ENCODE data around the gene COMT.
"Not testable (repeated sequence)": the region's sequence is repeated elsewhere in the genome, so short reads cannot be mapped to it uniquely, and the experiment has no call there.

COMT gene

DNA sequence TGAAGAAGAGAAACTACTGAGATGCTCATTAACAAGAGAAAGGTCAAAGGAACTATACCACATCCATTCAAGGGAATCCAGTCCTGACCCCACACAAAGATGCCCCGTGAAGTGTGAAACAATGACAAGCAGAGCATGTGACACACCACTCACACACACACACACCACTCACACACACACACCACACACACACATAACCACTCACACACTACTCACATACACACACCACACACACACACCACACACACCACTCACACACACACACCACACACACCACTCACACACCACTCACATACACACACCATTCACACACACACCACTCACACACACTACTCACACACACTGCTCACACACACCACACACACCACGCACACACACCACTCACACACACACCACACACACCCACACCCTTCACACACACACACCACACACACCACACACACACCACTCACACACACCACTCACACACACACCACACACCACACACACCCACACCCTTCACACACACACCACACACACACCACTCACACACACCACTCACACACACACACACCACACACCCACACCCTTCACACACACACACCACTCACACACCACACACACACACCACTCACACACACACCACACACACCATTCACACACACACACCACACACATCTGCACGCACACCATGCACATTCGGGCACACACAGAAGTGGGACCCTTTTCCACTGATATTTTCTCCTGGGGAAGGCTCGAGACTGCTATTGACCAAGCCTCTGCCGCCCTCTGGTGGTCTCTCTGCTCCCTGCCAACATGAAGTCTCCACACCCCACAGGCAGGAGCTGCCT, 32.0 kb upstream of the COMT start:
- peak; percentile 58 for DNase-seq

DNA sequence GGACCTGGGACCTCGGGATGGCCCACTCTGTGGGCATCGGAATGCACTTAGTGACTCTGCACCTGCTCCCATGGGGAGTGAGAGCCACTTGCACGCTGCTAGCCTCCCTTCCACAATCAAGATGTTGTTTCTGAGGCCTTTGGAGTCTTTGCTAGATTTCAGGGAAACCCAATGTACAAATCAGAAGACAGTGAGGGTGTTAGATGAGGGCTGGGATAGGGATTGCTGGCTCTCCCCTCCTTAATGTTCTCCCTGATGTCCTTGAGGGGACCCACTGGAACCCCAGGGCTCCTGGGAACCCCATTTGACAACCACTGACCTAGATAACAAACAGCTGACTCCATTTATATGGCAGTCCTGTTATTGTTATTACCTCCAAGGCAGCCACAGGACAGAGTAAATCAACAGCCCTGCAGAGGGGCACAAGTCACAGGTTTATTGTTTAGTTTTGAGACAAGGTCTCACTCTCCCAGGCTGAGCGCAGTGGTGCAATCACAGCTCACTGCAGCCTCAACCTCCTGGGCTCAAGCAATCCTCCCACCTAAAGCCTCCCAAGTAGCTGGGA, 31.3 kb upstream of the COMT start:
- DNase-seq: no peak

DNA sequence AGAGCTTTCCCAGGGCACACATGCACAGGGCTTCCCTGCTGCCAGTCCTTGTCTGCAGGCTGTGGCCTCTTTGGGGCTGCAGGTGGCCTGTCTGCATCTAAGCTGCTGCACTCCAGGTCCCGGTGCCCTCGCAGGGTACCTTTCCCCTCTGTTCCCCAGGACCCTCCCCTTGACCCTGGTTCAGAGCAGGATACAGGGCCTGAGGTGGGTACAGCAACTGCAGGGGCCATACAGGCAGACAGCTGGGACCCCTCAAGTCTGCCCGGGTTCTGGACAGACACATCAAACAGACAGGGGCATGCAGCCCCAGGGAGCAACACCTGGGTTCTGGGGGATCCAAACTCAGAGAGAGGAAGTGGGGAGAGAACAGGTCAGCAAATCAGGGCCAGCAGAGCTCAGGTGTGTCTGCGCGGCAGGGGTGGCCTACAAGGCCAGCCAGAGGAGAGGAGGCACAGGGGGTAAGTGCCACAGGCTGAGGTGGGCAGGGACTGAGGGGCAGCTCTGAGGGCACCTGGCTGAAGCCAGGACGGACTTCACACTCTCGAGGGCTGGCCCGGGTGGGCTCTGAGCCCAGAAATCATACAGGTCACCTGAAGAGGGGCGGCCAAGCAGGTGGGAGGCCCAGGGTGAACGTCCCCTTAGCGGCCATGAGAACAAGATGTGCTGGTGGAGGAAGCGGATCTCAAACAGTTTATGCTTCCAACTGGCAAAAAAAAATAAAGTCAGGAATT, 29.9 kb upstream of the COMT start:
- DNase-seq: no peak

DNA sequence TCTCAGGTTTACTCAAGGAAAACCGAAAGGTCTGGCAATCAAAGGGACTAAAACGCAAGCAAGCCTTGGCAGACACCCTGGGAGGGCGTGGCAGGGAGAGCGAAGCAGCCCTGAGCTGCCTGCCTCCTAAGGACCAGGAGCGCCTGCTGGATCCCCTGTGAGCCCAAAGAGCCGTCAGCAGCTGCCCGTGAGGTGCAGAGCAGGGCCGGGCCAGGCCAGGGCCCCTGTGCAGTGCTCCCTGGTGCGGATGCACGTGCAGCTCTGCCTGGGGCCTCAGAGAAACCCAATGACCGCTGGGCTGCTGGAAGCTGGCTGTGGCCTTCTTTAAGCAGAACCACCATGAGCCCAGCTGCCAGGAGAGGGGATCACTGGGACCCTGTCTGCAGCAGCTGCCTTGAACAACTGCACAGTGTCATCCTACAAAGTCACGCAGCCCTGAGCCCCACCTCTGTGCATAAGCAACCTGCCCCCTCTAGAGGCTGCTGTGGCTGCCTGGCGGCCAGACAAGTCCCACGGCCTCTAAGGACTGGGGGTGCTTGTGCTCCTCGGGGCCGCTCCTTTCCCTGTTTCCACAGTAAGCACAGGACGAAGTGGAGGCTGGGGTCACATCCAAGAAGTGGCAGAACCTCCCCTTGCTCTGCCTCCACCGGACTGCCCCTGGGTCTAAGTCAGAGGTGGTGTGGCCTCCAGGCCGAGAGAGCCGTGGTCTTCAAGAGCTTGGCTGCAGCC, 29.1 kb upstream of the COMT start:
- no peak for DNase-seq

DNA sequence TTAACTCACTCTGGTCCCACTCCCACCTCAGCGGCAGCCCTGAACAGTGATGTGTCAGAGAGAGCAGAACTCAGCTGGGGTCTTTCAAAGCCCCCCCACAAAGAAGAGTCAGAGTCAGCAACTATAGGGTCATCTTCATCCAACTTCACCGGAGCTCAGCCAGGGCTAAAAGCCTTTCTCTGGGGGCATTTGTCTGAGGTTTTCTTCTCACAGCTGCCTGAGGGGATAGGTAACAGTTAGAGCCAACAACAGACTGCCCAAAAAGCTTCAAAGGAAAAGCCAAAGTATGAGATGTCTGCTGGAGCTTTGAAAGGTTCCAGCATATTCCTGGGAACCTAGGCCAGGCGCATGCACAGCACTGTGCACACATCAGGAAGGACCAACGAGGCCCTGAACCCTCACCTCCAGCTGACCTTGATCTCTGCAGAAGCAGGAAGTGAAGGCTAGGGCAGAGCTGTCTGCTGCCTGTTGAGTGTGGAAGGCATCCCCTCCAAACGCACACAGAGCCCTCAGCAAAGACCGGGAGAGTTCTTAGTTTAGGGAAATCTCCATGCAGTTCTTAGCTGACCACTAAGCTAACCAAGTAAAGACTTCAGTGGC, 28.1 kb upstream of the COMT start:
- no peak for DNase-seq

DNA sequence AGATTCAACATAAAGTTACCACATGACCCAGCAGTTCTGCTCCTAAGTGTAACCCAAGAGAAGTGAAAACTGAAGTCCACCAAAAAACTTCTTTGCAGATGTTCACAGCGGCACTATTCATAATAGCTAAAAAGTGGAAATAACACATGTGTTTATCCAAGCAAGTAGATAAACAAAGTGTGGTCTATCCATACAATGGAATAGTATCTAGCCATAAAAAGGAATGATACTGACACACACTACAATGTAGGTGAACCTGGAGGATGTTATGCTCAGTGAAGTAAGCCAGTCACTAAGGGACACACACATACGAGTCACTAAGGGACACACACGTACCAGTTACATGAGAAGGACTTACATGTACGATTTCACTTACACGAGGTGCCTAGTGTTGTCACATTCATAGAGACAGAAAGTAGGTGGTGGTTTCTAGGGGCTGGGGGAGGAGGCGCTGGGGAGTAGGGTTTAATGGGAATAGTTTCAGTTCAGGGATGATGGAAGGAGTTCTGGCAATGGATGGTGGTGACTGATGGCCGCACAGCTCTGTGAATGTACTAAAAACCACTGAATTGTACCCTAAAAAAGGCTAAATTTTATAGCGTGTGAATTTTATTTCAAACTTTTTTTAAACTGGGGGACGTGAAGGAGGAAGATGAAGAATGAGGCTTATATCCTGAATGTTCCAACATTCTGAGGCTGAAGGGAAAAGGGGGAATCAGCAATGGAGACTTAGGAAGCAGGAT, 27.2 kb upstream of the COMT start:
- DNase-seq: no peak

DNA sequence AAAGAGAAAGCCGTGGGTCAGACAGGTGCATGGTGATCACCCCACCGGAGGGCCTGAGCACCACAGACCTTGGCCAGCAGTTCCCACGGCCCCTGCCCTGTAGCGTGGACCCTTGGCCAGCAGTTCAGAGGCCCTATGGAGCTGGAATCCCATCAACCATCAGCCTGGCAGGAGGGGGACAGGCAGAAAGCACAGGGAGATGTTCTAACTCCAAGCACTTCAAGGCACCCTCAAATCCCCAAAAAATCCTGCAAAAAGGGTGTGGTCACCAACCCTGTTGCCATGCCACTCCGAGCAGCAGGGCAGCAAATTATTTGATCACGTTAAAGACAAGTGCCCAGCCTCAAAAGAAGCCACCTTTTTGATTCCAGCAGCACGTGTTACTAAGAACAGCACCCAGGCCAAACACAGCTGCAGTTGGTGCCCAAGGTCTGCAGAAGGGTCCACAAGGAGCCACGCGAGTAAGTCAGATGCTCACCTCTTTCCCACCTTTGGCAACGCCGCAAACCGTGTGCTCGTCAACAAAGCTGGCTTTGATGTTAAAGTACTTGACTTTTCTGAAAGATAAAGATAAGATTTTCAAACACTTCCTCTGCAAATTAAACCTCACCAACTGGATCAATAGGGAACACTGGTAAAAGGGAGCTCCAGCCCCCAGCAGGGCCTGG, 26.2 kb upstream of the COMT start:
- DNase-seq: no peak

DNA sequence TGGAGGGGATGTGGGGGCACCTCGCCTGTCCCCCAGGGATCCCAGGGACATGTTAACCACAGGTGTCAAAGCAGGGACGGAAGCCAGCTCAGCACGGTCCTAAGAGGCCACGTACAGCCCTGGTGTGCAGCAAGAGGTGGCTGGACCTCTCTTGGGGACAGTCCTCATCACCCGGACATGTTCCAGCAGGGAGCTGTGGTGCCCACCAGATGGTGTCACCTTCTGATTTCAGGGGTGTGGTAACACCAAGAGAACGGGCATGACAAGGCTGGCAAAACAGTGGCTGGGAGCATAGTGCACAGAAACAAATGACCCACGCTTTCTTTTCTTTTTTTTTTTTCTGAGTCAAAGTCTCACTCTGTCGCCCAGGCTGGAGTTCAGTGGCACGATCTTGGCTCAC, 25.6 kb upstream of the COMT start:
- DNase-seq: no peak

DNA sequence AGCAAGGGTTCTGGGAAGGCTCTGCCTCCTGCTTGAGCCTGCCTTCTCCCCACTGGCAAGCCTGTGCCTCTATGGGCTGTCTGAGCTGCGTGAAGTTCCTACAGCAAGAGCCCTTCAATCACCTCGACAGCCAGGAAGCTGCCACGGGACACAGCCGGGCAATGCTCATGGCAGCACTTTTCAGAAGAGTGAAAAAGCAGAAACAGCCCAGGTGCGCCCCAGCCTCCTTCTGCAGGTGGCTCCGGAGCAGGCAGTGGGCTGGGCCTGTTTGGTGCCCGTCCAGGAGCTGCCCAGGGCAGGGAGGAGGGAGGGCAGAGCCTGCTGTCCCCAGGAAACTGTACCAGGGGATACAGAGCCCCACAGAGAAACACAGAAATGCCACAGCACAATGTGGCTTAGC, 24.6 kb upstream of the COMT start:
- no peak for DNase-seq

DNA sequence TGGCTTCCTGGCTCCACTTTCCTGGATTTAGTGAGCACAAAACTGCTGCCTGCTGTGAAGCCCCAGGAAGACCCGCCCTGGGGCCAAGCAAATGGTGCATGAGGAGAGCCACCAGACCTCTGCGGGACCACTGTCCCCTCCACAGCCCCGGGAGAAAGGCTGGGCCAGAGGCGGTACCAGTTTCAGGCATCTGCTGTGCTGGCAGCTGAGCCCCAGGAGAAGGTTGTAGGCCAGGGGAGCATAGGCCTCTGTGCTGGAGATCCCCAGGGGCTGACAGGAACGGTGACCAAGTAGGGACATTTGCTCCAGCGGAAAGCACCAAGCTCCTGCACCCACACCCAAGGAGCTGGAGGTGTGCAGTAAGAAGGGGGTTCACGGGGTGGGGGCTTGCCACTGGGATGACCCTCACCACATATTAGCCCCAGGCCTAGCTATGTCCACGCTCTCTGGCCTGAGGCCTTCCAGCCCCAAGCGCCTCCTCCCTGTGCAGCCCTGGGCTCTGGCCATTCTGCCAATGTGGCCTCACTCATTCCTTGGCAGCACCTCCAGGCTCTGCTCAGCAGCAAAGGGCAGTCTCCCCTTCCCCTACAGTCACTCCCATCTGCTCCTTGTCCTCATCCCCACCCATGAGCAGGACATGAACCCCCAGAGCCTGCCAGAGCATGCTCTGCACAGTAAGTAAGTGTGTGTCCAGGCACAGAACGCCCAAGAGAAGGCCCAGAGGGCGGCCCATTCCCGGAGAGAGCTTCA, 24.0 kb upstream of the COMT start:
- DNase-seq: no peak

DNA sequence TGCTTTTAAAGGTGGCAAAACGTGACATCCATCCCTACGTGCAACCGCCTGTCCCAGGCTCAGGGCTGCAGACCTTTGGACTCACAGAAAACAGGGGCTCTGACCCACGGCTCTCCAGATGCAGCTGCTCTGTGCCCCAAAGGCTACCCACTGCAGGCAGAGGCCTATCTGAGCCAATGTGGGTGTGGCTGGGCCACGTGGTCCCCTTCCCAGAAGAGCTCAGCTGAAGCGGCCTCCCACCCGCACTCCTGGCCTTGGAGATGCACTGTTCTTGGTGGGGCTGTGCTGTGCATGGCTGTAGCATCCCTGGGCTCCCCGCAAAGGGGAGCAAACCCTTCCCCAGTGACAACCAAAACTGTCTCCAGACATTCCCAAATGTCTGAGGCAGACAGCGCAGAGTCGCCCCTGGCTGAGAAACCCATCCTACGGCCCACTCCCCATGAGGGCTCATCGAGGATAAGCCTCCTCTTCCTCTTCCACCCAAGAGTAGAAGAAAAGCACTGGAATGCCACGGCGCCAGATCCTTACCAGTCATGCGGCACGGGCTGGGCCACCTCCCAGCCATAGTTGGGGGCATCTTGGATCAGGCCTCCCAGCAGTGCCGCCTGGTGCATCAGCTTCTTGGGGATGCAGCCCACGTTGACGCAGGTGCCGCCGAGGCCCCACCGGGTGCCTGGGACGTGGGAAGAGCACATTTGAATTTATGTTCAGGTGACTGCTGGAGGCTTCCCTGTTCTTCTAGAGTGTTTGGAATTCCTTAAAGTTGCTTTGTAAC, 23.1 kb upstream of the COMT start:
- no peak for DNase-seq

DNA sequence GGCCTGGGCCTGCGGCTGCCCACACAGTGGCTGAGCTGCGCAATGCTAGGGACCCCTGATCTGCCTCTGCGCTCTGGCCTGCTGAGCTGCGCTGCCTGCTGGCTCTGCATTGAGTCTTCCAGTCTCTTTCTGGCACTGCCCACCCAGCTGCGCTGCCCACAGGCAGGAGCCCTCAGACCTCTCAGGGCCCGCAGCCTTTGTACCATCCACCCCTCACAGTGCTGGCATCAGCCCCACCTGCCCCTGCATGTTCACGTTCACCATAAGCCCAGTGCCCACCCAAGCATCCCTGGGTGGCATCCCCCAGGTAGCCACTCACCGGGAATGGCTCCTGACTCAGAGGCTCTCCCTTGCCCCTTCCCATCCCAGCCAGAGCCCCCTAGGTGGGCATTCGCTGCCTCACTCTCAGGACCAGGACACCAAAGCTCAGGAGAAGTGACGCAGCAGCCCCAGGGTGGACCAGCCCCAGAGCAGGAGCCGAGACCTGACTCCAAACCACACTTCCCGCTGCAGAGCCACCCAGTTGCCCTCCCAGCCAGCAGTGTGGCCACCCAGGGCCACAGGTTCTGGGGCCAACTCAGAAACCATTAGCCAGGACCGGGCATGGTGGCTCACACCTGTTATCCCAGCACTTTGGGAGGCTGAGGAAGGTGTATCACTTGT, 21.7 kb upstream of the COMT start:
- no peak for DNase-seq

DNA sequence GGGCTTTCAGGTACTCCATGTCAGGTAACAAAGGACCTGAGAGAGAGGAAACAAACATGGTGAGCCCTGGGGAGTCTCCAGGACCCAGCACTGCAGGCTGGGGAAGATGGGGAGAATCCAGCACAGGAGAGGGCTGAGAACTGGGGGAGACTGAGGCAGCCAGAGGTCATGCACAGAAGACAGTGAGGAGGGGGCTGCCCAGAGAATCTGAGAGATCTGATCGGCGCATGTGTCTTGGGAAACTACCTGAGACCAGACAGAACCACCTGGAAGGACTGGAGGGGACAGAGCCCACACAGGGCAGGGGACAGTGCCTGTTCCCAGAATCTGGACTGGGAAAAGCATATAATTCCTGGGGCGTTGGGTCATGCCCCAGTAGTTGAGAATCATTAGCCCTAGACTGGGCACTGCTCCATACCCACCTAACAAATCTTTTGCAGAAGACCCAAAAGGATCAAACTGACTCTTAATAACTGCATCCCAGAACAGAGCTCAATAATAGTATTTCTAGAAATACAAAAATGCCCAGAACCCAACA, 20.0 kb upstream of the COMT start:
- DNase-seq: no peak

DNA sequence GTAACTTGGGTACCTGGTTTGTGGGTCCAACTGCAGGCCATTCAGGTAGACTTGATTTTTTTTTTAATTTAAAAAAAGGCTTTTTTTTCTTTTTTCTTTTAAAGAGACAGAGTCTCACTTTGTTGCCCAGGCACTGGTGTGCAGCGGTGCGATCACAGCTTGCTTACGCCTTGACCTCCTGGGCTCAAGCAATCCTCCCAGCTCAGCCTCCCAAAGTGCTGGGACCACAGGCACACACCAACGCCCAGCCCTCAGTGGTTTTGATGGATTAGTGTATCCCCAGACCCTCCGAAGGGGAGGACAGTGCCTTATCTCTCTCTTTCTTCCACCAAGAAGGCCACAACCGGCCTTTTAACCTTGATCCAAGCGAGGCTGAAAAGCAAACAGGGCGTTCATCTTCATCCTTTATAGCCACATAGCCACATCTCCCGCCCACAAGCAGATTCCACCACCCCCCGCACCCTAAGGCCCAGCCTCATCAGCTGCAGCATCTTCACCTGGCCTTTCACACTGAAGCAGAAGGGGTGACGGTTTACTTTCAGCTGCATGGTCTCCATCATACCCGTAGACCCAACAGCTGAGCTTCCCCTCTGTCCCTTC, 17.6 kb upstream of the COMT start:
- DNase-seq: no peak

DNA sequence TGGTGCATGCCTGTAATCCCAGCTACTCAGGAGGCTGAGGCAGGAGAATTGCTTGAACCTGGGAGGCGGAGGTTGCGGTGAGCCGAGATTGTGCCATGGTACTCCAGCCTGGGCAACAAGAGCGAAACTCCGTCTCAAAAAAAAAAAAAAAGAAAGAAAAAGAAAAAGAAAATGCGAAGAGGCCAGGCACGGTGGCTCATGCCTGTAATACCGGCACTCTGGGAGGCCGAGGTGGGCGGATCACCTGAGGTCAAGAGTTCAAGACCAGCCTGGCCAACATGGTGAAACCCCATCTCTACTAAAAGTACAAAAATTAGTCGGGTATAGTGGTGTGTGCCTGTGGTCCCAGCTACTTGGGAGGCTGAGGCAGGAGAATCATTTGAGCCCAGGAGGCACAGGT, 15.5 kb upstream of the COMT start:
- DNase-seq: not testable (repeated sequence)

DNA sequence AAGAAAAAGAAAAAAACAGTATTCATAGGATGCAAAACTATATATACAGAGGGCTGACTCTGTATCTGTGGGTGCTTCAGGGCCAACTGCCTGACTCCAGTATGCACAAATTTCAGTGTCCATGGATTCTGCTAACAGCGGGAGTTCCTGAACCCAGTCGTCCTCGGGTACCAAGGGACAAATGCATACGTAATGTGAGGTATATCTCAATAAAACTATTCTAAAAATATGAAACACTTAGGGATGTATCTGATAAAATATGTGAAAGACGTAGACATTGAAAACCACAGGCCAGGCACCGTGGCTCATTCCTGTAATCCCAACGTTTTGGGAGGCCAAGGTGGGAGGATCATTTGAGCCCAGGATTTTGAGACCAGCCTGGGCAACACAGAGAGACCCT, 13.9 kb upstream of the COMT start:
- no peak for DNase-seq

DNA sequence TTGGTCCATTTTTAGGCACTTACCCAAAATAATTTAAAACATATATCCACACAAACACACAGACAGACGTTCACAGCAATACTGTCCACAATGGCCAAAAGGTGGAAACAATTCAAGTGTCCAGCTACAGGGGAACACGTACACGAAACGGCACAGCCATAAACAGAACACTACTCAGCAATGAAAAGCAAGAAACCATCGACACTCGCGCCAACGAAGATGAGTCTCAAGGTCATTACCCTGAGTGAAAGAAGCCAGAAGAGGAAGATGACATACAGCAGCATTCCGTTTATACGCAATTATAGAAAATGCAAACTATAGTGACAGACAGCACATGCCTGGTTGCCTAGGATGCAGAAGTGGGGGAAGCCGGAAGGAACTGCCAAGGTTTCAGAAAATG, 13.4 kb upstream of the COMT start:
- no peak for DNase-seq

DNA sequence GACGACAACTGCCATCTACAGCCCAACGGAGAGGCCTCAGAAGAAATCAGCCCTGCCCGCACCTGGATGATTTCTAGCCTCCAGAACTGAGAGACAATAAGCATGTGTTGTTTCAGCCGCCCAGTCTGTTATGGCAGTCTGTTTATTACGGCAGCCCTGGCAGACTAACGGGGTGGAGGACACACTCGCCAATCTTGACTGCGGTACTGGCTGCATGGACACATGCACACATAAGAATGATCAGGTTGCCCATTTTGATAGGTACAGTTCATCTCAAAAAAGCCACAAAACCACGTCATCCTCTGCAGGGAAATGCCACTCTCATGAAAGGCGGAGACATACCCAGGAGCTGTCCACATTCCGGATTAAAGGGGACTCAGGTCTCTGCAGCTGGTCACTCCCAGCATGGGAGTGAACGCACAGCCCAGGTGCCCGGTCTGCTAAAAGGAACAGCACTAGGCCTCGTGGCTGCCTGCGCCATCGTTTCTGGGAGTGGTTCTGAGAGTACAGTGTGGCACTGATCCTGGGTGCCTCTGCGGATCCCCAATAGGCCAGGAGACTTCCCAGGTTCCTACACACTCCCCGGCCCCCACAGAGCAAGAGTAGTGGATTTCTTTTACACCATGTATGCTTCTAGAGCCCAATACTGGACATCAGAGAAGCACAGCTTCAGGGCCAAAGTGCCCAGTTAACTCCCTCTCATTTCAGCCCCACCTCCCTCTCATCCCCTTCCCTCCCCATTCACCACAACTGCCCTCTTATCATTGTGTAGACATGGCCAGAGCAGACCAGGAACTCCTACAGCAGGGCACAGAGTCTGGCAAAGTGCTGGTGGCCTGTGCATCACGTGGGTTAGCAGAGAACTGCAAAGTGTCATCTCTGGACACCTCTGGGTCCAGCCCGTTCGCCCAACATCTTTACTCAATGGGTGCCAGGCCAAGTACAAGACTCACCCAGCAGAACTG, 11.7 kb upstream of the COMT start:
- DNase-seq: no peak
